ENCODE results near the gene HSPA1B.
"Not testable (repeated sequence)": the region's sequence is repeated elsewhere in the genome, so short reads cannot be mapped to it uniquely, and the experiment has no call there.

The HSPA1B gene

DNA sequence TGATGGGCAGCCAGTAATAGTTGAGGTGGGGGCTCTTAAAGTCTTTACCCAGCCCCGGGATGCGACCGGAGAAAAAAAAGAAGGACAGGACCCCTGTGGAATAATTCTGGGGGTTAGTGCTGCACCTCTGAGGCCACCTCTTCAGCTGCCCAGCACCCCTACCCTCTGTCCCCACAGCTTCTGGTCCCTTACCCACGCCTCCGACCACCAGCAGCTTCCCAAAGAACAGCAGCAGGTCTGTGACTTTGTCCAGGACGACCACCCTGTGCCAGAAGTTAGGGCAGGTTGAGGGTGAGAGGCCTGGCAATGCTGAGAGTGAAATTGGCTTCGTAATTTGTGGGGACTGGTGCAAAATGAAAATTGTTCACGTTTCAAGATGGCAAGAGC is 37.3 kb downstream of the HSPA1B start:
- Histone ChIP-seq H3K36me3 (ENCODE audit: insufficient read depth, low read length) (peaks cover 13% of the 10 kb centered on the region), H3K4me1 (ENCODE audit: insufficient read depth, low read length) (peaks cover 17% of the 10 kb centered on the region)

DNA sequence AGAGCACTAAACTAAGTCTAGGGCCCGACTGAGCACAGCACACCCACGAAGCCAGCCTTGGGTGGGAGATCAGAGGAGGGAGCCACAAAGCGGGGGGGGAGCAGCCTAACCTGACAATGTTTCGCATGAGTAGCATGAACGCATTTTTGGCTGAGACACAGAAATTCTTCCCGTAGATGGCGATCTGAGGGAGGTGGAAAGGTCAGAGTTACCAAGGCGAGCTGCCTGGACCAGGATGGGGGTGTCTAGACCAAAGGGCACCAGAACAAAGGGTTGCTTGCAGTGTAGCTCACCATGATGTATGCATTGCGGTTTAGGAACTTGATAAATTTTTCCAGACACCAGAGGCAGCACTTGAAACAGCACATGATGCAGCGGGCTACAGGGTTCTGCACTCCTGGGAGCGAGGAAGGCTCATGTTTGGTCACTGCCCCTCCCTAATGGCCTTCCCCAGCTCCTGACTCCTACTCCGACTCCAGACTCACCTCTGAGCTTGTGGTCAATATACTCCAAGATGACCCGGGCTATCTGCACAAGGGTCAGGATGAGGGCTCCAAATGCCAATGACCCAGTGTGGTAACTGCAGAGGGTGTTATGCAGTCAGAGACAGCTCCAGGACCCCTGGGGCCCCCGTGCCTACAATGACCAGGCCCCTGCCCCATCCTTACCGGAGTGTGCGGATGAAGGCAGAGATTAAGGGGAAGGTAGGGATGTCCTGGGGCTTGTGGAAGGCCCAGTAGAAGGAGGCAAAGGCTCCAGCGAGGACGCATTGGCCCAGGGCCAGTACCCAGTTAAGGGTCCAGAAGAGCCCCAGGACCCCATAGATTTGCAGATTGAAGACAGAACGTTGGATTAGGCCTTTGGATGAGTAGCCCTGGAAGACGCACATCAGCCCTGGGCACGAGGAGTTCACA is 37.9 kb downstream of the HSPA1B start:
- no peaks in the 10 kb centered on the region for H3K9me3 ChIP-seq (ENCODE audit: low read length)
- H3K9ac ChIP-seq (ENCODE audit: low read length), result no peak overlapping the region
- no peak overlapping the region for H3K4me3 ChIP-seq (ENCODE audit: low read depth in 1 of 2, low read length in 2 of 2)
- peaks cover 6% of the 10 kb centered on the region for H3K36me3 ChIP-seq (ENCODE audit: insufficient read depth, low read length)
- H3K27ac ChIP-seq (ENCODE audit: low read depth, low read length), result no peak overlapping the region
- no peaks in the 10 kb centered on the region for H3K27me3 ChIP-seq (ENCODE audit: control insufficient read depth in 1 of 2, insufficient read depth in 2 of 2, low read length in 2 of 2)
- peaks cover 17% of the 10 kb centered on the region for H3K4me1 ChIP-seq (ENCODE audit: insufficient read depth, low read length)

More for the DNA sequence above, 37.3 kb downstream of the HSPA1B start:
- no peak overlapping the region for H3K27ac ChIP-seq (ENCODE audit: low read depth, low read length)
- H3K9me3 ChIP-seq (ENCODE audit: low read length), result no peaks in the 10 kb centered on the region
- no peaks in the 10 kb centered on the region for H3K27me3 ChIP-seq (ENCODE audit: control insufficient read depth in 1 of 2, insufficient read depth in 2 of 2, low read length in 2 of 2)
- no peak overlapping the region for H3K9ac ChIP-seq (ENCODE audit: low read length)
- H3K4me3 ChIP-seq (ENCODE audit: low read depth in 1 of 2, low read length in 2 of 2), result no peak overlapping the region

DNA sequence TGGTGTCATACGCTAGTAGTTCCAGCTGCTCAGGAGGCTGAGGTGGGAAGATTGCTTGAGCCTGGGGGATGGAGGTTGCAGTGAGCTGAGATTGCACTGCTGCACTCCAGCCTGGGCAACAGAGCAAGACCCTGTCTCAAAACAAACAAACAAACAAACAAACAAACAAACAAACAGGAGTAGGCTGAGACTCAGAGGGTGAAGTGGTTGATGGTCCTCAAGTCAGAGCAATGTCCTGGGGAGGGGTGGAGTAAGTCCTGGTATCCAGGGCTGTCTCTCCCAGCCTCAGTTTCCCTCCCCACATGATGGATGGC is 41.1 kb downstream of the HSPA1B start:
- H3K27me3 ChIP-seq (ENCODE audit: control insufficient read depth in 1 of 2, insufficient read depth in 2 of 2, low read length in 2 of 2); H3K9me3 ChIP-seq (ENCODE audit: low read length); H3K9ac ChIP-seq (ENCODE audit: low read length); H3K27ac ChIP-seq (ENCODE audit: low read depth, low read length); H3K4me1 ChIP-seq (ENCODE audit: insufficient read depth, low read length); H3K4me3 ChIP-seq (ENCODE audit: low read depth in 1 of 2, low read length in 2 of 2); H3K36me3 ChIP-seq (ENCODE audit: insufficient read depth, low read length): not testable (repeated sequence)

DNA sequence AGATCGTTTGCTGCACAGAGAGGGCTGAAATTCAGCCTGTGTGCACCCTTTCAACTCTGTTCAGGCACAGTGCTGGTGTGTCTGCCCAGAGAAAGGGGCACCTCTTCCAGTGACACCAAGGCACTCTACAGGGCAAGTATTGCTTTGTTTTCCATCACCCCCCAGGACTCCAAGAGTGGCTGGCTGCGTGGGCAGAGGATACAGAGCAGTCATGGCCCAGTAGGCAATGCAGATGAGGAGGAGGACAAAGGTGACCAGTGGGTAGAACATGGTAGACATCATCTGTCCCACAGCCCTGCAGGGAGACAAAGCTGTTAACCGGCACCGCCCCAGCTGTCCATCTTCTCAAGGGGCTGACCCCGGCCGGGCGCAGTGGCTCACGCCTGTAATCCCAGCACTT is 41.8 kb downstream of the HSPA1B start:
- no peaks in the 10 kb centered on the region for H3K27me3 ChIP-seq (ENCODE audit: control insufficient read depth in 1 of 2, insufficient read depth in 2 of 2, low read length in 2 of 2)
- no peak overlapping the region for H3K9ac ChIP-seq (ENCODE audit: low read length)
- H3K36me3 ChIP-seq (ENCODE audit: insufficient read depth, low read length), result no peaks in the 10 kb centered on the region
- H3K27ac ChIP-seq (ENCODE audit: low read depth, low read length), result no peak overlapping the region
- H3K4me3 ChIP-seq (ENCODE audit: low read depth in 1 of 2, low read length in 2 of 2), result no peak overlapping the region
- no peaks in the 10 kb centered on the region for H3K9me3 ChIP-seq (ENCODE audit: low read length)
- peaks cover 2% of the 10 kb centered on the region for H3K4me1 ChIP-seq (ENCODE audit: insufficient read depth, low read length)

DNA sequence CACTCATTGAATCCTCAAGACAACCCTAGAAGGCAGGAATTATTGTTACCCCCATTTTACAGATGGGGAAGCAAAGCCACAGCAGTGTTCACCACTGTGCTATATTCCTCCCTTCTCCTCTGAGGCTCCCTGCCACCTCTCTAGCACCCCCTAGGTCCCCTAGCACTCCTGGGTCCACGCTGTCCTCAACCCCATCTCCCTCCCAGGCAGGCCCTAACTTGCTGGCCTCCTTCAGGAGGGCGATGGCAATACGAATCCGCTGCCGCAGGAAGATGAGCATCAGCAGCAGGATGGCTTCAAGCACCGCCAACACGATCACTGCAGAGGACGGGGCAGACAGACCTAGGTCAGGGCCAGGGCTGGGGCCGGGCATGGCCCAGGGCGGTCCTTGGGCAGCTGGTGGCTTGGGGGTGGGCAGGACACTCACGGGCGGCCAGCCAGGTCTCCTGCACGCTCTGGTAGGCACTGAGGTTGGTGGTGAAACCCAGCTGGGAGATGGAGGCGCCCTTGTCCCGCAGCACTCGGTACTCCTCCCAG is 42.9 kb downstream of the HSPA1B start:
- Histone ChIP-seq H3K4me3 (ENCODE audit: low read depth in 1 of 2, low read length in 2 of 2) (no peak overlapping the region), H3K4me1 (ENCODE audit: insufficient read depth, low read length) (peaks cover 5% of the 10 kb centered on the region), H3K27me3 (ENCODE audit: control insufficient read depth in 1 of 2, insufficient read depth in 2 of 2, low read length in 2 of 2) (no peaks in the 10 kb centered on the region), H3K9ac (ENCODE audit: low read length) (no peak overlapping the region), H3K36me3 (ENCODE audit: insufficient read depth, low read length) (no peaks in the 10 kb centered on the region), H3K27ac (ENCODE audit: low read depth, low read length) (no peak overlapping the region), H3K9me3 (ENCODE audit: low read length) (no peaks in the 10 kb centered on the region)

DNA sequence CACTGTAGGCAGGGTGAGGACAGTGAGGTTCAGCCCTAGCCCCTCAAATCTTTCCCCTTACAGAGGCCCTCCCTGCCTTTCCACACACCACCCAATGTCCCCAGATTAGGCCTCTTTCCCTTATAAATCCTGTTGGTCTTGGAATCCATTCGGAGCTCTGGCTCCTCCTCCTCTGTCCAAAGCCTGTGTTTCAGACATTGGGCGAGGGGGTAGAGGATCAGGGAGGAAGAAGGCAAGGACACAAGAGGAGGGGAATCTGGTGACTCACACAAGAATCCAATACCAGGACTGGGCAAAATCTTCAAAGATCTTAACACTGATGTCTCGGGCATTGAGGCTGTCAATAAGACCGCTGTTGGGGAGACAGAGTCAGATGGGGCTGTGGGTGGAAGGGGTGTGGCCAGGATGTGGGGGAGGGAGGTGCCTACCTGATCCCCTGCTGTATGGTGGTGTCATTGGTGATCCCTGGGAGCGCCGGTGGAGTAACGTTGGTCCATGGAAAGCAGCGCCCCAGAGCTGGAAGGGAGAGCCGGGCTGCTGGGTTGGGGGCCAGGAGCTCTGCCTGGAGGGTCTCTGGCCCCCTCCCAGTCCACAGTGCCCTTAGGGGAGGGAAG is 43.6 kb downstream of the HSPA1B start:
- no peak overlapping the region for H3K27ac ChIP-seq (ENCODE audit: low read depth, low read length)
- no peak overlapping the region for H3K4me3 ChIP-seq (ENCODE audit: low read depth in 1 of 2, low read length in 2 of 2)
- H3K9me3 ChIP-seq (ENCODE audit: low read length), result no peaks in the 10 kb centered on the region
- no peak overlapping the region for H3K9ac ChIP-seq (ENCODE audit: low read length)
- H3K4me1 ChIP-seq (ENCODE audit: insufficient read depth, low read length), result peaks cover 5% of the 10 kb centered on the region
- H3K36me3 ChIP-seq (ENCODE audit: insufficient read depth, low read length), result no peaks in the 10 kb centered on the region
- H3K27me3 ChIP-seq (ENCODE audit: control insufficient read depth in 1 of 2, insufficient read depth in 2 of 2, low read length in 2 of 2), result no peaks in the 10 kb centered on the region

DNA sequence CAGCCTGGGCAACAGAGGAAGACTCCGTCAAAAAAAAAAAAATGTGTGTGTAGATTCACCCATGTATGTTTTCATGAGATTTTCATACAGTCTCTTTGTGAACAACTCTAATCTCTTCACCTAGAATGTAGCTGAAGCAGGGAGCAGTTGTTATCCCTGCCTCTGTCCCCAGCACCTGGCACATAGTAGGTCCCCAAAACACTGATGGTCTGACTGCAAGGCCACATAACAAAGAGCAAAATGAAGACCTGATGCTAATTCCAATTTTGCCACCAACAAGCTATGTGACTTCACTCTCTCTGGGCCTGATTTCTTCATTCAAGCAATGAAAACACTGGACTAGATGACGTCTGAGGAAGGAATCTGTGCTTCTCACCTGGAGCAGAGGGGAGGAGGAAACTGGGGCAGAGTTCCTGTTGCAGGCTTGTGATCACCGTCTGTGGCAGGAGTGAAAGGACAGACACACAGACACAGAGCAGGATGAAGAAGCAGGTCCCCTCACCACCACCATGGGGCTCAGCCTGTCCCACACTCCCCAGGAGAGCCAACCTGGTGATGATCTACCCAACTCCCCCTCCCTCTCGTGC is 46.6 kb downstream of the HSPA1B start:
- no peaks in the 10 kb centered on the region for H3K9me3 ChIP-seq (ENCODE audit: low read length)
- no peaks in the 10 kb centered on the region for H3K36me3 ChIP-seq (ENCODE audit: insufficient read depth, low read length)
- peaks cover 5% of the 10 kb centered on the region for H3K4me1 ChIP-seq (ENCODE audit: insufficient read depth, low read length)
- H3K27ac ChIP-seq (ENCODE audit: low read depth, low read length), result no peak overlapping the region
- H3K4me3 ChIP-seq (ENCODE audit: low read depth in 1 of 2, low read length in 2 of 2), result no peak overlapping the region
- H3K27me3 ChIP-seq (ENCODE audit: control insufficient read depth in 1 of 2, insufficient read depth in 2 of 2, low read length in 2 of 2), result no peaks in the 10 kb centered on the region
- no peak overlapping the region for H3K9ac ChIP-seq (ENCODE audit: low read length)

DNA sequence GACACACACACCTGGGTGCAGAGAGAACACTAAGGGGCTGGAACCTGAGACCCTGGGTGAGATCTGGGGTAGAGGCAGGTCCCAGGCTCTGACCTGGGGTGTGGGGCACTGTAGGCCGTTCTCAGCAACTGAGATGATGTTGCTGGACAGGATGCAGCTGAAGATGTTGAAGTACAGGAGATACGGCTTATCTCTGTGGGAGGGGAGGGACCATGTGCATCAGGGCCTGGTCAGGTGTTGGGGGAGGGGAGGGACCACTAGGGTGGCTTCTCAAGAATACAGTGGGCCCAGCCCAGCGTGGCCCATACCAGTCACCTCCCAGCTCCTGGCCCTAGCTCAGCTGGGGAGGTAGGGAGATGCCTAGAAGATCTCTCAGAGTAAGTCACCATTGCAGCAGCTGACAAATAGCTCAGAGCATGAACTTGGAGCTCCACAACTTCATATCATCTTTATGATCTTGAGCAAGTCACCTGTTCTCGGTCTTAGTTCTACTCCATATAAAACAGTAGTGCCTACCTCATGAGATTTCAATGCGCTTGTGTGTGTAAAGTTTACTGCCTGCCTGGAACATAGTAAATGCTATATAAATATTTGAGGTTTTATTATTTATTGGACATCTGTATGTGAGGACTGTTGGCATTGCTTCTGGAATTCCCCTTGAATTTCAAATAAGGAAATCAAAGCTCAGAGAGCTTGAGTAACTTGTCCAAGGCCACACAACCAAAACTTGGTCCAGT is 47.5 kb downstream of the HSPA1B start:
- Histone ChIP-seq H3K9me3 (ENCODE audit: low read length) (no peaks in the 10 kb centered on the region), H3K9ac (ENCODE audit: low read length) (no peak overlapping the region), H3K36me3 (ENCODE audit: insufficient read depth, low read length) (peaks cover 6% of the 10 kb centered on the region), H3K27me3 (ENCODE audit: control insufficient read depth in 1 of 2, insufficient read depth in 2 of 2, low read length in 2 of 2) (no peaks in the 10 kb centered on the region), H3K27ac (ENCODE audit: low read depth, low read length) (no peak overlapping the region), H3K4me3 (ENCODE audit: low read depth in 1 of 2, low read length in 2 of 2) (no peak overlapping the region), H3K4me1 (ENCODE audit: insufficient read depth, low read length) (peaks cover 5% of the 10 kb centered on the region)

DNA sequence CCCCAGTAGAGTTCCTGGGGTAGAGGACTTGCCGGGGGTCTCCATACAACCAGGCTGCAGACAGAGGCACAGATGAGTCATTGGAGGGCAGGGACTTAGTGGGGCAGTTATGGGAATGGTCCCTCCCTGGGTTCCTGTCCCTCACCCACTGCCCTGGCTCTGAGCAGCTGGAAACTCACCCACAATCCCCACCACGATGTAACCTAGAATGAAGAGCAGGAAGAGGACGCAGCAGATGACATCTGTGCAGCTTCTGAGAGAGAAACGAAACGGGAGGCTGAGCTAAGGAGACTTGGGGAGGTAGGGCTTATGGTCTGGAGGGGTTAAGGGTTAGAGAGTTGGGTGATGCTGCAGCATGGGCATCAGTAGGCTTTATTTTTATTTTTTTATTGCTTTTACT is 48.3 kb downstream of the HSPA1B start:
- Histone ChIP-seq H3K36me3 (ENCODE audit: insufficient read depth, low read length) (peaks cover 15% of the 10 kb centered on the region), H3K27me3 (ENCODE audit: control insufficient read depth in 1 of 2, insufficient read depth in 2 of 2, low read length in 2 of 2) (no peaks in the 10 kb centered on the region), H3K4me3 (ENCODE audit: low read depth in 1 of 2, low read length in 2 of 2) (no peak overlapping the region), H3K9ac (ENCODE audit: low read length) (no peak overlapping the region), H3K9me3 (ENCODE audit: low read length) (no peaks in the 10 kb centered on the region), H3K27ac (ENCODE audit: low read depth, low read length) (no peak overlapping the region), H3K4me1 (ENCODE audit: insufficient read depth, low read length) (peaks cover 5% of the 10 kb centered on the region)

DNA sequence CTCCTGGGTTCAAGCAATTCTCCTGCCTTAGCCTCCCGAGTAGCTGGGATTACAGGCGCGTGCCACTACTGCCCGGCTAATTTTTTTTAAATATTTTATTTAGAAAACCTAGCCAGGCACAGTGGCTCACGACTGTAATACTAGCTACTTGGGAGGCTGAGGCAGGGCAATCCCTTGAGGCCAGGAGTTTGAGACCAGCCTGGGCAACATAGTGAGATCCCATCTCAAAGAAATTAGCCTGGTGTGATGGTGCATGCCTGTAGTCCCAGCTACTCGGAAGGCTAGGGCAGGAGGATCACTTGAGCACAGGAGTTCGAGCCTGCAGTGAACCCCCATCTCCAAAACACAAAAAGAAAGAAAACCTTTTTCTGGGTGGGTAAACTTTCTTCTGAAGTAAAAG is 48.8 kb downstream of the HSPA1B start:
- Histone ChIP-seq H3K9me3 (ENCODE audit: low read length) (no peaks in the 10 kb centered on the region), H3K4me3 (ENCODE audit: low read depth in 1 of 2, low read length in 2 of 2) (no peak overlapping the region), H3K4me1 (ENCODE audit: insufficient read depth, low read length) (peaks cover 5% of the 10 kb centered on the region), H3K27me3 (ENCODE audit: control insufficient read depth in 1 of 2, insufficient read depth in 2 of 2, low read length in 2 of 2) (no peaks in the 10 kb centered on the region), H3K36me3 (ENCODE audit: insufficient read depth, low read length) (peaks cover 20% of the 10 kb centered on the region), H3K9ac (ENCODE audit: low read length) (no peak overlapping the region), H3K27ac (ENCODE audit: low read depth, low read length) (no peak overlapping the region)

DNA sequence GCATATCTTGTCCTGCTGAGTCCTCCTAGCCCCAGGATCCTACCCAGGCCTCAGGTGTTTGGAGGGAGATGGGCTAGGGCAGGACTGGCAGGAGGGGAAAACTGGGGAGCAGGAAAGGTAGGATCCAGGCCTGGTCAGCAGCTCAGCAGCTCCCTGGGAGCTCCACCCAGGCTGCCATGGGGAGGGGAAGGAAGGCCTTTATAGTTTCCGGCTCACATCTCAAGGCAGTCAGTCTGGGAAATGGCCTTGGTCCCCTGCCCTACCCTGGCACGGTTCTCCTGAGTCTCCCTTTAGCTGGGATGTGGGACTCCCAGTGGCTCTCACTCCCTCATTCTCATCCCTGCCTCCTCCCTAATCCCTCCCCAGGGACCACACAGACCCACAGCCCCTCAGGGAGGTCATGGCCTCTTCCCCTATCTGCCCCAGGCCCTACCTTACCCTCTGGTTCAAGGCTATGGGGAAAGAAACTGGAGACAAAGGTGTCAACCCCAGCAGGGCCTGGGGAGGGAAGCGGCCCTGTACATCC is 49.6 kb downstream of the HSPA1B start:
- Histone ChIP-seq H3K9ac (ENCODE audit: low read length) (no peak overlapping the region), H3K36me3 (ENCODE audit: insufficient read depth, low read length) (peaks cover 23% of the 10 kb centered on the region), H3K9me3 (ENCODE audit: low read length) (no peaks in the 10 kb centered on the region), H3K4me3 (ENCODE audit: low read depth in 1 of 2, low read length in 2 of 2) (no peak overlapping the region), H3K27me3 (ENCODE audit: control insufficient read depth in 1 of 2, insufficient read depth in 2 of 2, low read length in 2 of 2) (no peaks in the 10 kb centered on the region), H3K4me1 (ENCODE audit: insufficient read depth, low read length) (peaks cover 5% of the 10 kb centered on the region), H3K27ac (ENCODE audit: low read depth, low read length) (no peak overlapping the region)
